Measurements from ENCODE around the gene PLXNA4. TPM values are rescaled to one million over a fixed set of nuclear protein-coding genes. Genes with fewer than 3 reads are reported as not detected.

The PLXNA4 gene
- total RNA-seq, 1 donor from 2014 or later = 6.8 TPM

DNA sequence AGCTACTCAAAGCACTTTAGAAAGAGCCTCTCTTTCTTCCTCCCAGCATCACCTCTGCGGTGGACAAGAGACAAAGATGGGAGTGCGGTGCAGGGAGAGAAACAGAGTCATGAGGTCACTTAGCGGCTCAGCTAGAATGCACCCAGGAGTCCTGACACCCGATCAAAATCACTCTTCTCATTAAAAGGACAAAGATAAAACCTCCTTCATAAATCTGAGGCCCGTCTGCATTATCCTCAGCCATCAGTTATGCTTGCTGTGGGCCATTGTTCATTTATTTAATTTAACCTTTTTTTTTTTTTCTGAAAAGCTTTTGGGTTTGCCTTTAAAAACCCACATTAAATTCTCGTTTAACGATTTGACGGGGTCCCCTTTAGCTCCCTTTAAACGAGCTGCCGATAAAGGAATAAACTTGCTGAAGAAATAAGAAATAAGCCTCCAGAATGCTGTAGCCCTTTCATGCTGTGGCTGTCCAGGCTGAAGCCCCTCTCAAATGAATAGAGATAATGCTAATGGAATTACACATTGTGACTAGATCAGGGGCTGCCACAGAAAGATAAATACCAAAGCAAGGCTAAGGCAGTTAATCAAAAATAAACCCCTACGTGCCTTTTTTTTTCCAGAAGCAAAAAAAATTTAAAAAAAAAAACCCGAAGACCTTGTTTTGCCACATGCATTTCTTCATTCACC lies 16.1 kb upstream of the PLXNA4 start:
- no peak for DNase-seq

DNA sequence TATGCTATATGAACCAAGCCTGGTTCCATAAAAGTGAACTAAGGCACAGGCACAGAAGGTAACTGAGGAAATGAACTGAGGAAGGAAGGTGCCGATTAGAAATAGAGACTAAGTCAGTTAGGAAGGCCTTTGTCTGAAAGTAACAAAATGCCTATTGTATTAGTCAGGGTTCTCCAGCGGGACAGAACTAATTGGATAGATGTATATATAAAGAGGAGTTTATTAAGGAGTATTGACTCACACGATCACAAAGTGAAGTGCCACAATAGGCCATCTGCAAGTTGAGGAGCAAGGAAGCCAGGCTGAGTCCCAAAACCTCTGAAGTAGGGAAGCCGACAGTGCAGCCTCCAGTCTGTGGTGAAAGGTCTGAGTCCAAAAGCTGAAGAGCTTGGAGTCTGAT lies 13.9 kb upstream of the PLXNA4 start:
- DNase-seq = no peak

DNA sequence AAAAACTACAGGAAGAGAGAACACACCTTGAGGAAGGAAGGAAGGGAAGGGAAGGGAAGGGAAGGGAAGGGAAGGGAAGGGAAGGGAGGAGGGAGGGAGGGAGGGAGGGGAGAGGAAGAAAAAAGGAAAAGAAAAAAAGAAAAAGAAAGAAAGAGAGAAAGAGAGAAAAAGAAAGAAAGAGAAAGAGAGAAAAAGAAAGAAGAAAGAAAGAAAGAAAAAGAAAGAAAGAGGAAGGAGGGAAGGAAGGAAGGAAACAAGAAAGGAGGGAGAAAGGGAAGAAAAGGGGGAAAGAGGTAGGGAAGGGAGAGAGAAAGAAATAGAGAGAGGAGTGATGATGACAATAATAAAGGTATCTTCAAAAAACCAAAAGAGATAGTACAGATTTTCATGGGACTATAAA lies 12.3 kb upstream of the PLXNA4 start:
- DNase-seq = no peak

DNA sequence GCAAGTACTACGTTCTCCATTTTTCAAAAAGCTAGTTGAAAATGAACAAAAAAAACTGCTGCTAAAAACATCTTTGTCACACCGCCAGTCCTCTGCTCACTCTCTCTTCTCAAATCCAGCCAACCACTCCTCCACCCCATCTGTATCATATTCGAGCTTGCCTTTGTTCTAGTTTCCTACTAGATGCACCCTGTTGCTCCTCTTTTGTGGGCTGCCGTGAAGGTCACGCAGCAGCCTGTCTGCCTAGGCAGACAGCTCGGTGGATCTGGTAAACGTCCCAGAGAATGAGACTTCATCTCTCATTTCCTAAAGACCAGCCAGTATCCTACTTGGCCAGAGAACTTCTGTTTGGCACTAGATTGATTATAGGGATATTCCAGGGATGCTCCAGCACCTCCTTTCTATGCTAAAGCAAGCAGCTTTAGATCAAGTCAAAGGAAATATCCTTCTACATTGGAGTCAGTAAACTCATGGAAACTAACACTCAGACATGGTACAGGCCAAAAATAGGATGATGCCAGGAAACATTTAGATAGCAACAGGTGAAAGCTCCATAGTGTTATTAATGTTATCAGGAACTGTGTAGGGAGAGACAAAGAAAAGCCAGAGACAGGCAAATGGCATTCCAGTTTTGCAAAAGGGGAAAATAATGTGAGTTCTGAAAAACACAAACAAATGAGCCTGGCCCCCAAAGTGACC lies 8.7 kb upstream of the PLXNA4 start:
- no peak for DNase-seq

DNA sequence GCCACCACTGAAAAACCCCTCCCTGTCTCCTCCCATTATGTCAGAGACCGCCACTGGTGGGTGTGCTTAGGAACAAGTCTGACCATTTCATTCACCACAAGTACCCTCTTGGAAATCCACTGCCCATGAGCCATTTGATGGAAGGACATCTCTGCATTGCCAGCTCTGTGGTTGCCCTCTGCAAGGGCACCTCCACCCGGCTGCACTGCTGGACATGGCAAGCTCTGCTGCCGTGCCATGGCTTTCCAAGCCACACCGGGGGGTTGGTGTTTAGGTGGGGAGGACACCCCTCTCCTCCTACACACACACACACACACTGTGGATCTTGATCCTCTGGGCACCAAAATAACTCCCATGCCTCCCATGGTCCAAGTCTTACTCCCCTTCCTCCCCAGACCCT lies 5.2 kb upstream of the PLXNA4 start:
- DNase-seq = no peak

DNA sequence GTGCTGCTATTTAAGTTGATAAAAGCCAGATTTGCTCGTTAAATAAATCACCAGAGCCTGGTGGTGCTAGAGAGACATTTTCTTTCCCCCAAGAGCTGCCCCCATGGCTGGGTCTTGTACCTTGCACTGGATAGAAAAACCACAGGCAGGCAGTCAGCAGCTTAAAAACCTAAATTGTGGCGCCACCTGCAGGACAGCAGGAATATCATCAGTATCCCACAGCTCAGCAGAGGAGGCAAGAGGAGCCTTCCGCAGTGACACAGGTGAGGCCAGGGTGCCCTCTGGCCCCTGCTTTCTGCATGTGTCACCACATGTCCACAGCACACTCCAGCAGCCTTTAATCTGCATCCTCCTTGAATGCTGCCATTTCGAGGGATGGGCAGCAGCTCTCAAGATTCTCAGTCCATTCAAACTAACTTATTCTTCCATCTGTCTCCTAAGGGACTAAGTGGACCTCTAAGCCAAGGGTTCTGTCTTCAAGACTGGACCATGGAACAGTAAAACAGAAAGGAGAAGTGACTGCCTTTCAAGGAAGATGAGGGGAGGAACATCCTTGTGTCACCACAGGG lies 4.5 kb upstream of the PLXNA4 start:
- DNase-seq = peak; percentile 38

DNA sequence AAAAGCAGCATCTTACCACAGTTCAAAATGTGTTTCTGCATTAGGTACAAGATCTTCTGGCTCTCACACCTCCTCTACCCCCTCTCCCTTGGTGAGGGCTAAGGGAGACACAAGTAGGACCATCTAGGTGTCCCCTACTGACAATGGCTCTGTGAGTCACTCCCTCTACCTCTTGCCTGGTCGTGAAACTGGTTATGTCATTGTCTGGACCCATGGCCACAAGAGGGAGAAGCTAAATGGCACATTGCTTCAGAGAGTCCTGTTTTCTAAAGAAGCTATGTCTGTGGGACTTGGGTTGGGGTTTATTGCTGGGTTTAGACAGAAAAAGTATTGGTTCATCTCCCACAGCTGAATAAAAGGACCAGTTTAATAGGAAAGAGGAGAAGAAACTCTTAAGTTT lies 4.0 kb upstream of the PLXNA4 start:
- DNase-seq = no peak

DNA sequence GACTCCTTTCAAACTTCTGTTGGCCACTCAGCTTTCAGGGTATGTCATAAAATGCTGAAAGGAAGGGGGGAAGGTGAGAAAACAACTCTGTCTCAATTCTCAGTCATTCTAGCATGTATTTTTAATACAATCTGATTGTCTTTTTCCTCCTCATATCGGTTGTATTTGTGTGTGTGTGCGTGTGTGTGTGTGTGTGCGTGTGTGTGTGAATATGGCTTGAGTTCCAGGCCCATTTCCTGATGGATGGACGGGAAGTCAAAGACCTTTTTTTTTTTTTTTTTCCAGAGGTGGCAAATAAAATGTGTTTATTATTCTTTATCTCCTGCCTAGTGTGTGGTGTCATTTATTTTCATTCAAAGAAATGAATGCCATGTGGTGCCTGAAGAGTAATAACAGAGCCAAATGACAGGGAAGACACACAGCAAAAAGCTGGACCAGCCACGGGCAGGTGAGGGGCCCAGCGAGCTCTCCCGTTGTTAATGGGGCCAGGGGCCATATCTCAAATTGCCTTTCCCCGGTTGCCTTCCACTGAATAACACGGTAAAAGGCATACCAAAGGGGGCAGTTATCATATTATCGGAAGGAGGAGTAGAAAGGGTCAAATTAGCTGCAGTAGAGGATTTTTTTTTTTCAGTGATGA lies 3.1 kb upstream of the PLXNA4 start:
- no peak for DNase-seq

DNA sequence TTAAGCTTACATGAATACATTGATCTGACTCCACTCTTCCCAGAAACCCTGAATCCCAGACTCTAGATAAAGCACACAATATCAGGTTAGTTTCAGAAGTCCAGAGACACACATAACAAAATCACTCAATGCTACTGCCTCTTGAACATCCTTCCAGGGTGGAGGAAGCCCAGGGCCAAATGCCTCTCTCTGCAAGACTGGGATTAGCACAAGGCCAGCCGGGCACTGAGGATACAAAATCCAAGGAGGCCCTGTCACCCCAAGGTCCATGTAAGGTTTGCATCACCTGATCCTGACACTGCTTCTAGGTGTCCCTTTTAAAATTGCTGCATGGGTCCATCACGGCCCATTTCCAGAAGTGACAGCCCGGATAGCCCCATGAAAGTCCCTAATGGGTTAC lies 2.6 kb upstream of the PLXNA4 start:
- DNase-seq = no peak

DNA sequence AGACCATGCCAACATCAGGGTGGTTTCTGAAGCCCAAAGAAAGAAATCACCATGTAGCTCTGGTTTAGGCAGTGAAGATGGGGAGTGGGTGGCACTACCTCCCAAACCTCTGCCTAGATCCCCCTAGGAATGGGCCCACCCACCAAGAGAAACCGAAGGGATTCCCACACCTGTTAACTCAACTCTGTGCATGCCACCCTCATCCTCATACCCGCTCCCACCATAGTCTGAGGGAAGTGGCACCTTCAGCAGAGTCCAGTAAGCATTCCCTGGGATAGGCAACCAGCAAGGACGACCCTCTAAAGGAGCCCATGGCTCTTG lies 1.7 kb upstream of the PLXNA4 start:
- DNase-seq = no peak

DNA sequence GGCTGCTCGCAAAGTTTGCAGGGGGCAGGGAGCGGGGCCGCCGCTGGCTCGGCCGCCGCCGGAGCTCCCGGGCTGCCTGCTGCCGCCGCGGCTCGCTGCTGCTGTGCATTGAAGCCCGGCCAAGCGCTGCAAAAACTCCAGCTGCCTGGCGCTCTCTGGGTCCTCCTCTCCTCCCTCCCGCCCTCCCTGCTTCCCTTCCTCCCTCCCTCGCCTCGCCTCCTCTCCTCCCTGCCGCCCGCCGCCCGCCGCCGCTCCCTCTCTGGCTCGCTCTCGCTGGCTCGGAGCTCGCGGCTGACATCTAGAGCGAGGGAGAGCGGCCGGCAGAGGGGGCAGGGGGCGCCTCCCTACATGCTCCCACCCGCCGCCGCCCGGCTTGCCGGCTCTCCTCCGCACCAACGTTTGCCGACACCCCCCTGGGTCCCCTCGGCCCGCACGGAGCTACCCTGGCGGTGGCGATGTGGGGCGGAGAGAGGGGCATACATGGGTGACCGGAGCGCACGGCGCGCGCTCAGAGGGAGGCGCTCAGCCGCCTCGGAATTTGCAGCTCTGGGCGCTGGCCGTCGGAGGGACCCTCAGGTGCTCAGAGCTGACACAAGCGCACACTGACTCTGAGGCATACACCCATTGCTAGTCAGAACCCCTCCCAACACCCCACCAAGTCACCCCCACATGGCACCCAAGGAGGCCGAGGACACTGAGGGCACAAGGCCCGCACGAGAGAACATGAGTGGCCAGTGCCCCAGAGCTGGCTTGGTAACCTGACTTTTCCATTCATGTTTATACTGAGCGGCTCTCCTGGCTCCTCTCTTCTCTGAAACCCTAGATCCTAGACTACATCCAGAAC lies 1.2 kb upstream of the PLXNA4 start:
- peak; percentile 70 for DNase-seq

DNA sequence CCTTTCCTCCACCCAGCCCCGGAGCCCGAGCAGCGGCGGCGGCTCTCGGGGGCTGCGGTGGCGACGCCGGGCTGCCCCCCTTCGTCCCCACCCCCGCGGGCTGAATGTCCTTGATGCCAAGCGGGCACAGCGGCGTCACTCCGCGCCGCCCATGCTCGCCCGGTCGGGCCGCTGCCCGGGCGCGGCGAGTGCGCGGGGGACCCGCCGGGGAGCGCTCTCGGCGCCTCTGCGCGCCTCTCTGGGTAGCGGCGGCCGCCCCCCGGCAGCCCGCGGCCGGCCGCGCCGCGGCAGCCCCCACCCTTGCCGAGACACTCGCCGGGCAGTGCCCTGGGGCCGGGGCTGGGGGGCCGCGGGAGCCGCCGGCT lies 433 bp upstream of the PLXNA4 start:
- DNase-seq = no peak

DNA sequence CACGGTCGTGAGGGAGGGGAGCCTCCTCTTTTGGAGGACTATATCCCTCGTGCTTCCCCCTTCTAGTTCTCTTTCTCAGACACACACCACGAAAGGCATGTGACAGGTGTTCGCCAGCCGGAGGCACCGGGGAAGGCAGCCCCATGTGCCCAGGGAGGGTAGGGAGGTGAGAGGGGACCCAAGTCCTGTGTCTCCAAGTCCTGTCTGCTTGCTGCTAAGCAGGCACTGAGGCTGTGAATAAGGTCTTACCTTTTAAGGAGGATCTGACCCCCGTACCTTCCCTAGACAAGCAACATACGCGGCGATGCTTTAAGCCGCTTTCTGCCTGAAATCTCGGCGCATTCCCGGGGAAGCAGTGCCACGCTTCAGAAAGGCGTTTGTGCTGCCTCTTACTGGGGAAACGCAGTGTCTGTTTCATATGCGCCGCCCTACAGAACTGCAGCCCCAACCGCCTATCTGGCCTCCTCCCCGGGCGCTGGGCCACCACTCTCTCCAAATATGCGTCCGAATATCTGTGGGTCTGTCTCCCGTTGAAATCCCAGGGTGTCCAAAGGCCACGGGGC lies 770 bp downstream of the PLXNA4 start:
- peak; percentile 31 for DNase-seq

DNA sequence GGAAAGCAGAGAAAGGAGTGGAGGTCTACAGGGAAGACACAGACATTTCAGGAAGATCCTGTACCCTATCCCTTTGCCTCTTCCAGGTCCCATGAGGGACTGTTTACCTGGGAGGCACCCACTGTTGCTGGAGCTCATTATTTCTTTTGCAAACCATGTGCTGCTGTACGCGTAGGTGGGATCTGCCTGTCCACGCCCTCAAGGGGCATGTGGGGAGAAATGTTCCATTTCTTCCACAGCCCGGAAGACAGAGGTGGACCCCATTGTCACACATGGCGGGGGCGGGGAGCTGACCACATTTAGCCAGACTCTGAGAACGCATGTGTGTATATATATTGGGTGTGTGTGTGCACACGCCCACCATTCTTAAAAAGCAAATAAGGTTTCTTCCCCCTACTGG lies 2.0 kb downstream of the PLXNA4 start:
- no peak for DNase-seq

DNA sequence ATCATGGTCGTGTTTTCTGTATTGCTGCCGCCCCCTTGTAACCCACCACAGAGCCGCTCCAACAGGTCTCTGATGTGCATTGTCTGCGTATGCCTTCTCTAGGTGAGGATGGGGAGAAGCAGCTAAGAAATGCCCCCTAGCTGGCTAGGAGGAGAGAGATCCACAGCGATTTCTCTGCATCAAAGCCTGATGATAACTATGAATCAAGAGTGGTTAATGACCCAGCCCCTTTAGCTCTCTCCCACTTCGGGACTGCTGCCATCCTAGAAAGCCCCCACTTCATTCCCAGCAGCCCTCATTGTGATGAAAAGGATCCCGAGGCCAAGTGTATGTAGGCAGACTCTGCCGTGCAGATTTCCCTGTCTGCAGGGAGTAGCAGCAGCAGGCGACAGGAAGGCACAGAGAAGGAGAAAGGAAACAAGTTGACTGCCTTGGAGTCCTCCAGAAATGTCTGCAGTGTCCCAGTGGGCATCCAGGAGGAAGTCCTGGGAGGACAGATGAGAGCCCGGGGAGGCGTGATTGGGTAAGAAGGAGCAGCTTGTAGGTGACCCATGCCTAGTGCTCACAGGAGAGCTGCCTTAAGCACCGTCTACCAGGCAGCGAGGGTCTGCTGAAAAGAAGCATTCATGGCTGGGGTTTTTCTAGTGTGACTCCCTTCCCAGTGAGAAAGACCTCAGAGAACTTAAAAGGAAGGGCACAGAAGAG lies 2.9 kb downstream of the PLXNA4 start:
- DNase-seq = no peak

DNA sequence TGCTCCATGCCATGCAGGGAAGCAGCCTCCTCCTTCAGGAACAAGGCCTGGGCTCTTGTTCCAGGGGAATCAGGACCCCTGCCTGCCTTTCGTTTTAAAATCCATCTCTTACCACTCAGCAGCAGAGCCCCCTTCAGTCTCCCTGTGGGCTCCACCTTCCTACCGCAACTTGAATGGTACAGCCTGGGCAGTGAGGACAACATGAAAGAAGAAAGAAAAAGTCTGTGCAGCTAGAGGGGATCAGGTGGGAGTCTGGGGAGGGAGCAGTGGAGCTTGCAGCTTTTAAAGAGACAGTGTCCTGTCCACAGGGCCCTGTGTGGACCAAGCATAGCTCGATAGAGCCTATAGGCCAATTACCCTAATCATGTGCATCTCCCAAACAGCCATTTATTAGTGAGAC lies 3.7 kb downstream of the PLXNA4 start:
- DNase-seq = no peak

DNA sequence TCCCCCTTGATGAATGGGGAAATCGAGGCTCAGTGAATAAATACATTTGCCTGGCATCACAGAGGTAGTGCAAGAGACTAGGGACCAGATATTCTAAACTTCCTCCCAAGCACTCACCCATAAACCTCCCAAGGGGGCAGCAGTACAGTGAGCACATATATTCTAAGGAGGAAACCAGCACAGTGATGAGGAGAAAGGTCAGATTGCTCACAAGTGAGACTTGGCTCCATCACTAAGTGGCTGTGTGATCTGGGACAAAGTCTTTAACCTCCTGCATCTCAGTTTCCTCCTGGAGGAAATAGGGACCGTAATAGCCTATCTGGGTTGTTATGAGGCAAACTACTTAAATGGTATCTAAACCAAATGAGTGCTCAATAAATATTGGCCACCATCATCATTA lies 4.3 kb downstream of the PLXNA4 start:
- DNase-seq = no peak

DNA sequence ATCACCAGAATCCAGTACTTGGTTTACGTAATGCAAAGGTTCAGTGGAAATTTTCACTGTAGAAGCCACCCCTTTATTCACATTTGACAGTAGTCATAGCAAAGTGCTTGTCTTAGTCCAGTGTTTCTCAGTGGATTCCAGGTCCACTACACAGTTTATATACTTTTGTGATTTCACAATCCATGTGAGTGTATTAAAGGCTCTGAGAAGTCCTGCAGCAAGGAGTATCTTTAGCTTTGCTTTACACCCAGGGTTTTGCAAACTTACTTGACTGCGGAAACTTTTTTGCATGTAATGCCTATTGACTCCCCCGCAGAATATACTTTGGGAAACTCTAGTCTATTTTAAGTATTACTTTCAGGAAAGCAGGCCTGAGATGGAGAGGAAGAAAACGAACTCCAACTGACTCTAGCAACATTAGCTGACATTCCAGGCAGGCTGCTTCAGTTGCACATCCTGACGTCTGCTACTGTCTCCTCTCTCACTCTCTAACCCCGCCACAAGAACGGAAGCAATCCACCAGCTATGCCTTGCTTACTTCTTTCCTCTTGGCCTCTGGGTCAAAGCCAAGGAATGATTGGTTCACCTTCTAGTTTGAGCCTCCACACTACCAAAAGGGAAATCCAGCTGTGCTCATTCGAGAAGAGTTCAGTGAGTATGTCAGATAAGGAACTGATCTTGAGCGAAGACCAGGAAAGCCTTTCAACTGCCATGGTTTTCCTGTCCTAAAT lies 6.2 kb downstream of the PLXNA4 start:
- no peak for DNase-seq

DNA sequence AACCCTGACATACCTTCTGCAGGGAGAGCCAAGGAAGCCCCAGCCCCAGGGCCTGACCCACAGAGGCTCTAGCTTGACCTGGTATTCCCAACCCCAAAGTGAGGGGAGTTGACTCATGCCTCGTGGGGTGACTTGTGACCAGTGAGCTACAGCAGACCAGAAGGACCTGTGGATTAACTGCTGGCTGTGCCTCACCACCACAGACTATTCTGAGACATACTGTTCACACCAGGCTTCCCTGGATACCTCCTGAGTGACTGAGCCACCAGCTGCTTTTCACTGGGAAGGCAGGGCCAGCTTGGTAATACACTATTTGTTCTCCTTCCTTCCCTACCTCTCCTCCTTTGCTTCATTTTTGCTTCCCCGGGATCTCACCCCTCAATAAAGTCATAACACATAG lies 7.3 kb downstream of the PLXNA4 start:
- DNase-seq = no peak

DNA sequence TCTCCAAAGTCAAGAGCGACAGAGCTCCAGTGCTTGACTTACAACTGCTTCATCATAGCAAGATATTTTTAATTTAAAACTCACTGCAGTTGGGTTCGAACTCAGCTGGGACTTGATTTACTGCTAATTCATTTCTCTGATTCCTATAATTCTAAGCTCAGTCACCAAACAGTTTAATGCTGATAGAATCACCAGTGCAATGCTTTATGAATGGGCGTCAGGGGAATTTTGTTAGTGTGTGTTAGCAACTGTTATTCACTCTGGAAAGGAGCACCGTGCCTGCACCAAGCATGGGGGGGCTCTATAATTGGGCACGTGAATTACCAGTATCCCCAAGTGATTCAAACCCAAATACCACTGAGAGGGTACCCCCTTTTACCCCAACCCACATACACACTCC lies 10.4 kb downstream of the PLXNA4 start:
- no peak for DNase-seq

DNA sequence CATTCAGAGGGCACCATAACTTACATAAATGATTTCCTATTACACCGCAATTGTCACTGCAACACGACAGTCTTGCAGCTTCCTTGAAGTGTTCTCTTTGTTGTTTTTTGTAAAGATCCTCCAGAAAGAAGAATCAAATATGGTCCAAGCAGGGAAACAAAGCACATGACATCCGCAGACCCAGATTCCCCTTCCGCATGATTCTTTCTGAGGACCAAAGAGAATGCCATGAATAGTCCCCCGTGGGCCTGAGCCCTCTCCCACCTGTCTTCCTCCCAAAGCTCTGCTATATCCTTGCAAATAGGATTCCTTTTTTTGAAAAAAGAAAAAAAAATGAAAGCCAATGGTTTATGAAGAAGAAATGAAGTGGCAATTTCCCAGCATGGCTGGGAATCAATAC lies 10.8 kb downstream of the PLXNA4 start:
- DNase-seq = no peak
